Activated CD4-positive, CD25-positive, alpha-beta regulatory T cell treated with anti-CD3 and anti-CD28 coated beads, Interleukin-2, amount 50 U/mL, for 72 hours (primary cell): ENCODE measurements around the gene TMEM225B.
A peak's percentile ranks its signal among the peaks of the same experiment; 100 is the strongest.
"Not testable (repeated sequence)": the region's sequence is repeated elsewhere in the genome, so short reads cannot be mapped to it uniquely, and the experiment has no call there.

ENCODE experiments used
- DNase-seq: peaks from one replicate; pipeline ENCODE4 v3.0.0; 2021

Gene TMEM225B

GRCh38 chr7:99597762-99598501, at the start of gene TMEM225B:
TSS of gene TMEM225B (plus strand) at chr7:99598267. CDS start at chr7:99604389, 6,122 bp downstream.
- no peak for DNase-seq

- DNase-seq = not testable (repeated sequence)
Observed at GRCh38 chr7:99549545-99549944, 48.5 kb upstream of the TMEM225B start.

GRCh38 chr7:99551334-99551733, 46.7 kb upstream of the TMEM225B start:
- DNase-seq = no peak

GRCh38 chr7:99551767-99552463, 46.2 kb upstream of the TMEM225B start, which contains the start of gene FAM200A:
TSS of gene FAM200A (minus strand) at chr7:99552114. CDS start at chr7:99548407, 3,707 bp downstream.
- peak; percentile 74 for DNase-seq

GRCh38 chr7:99553039-99553438, 45.0 kb upstream of the TMEM225B start:
- DNase-seq = no peak

- DNase-seq = no peak
Observed at GRCh38 chr7:99554939-99555338, 43.1 kb upstream of the TMEM225B start.

- no peak for DNase-seq
Observed at GRCh38 chr7:99557196-99557607, 40.9 kb upstream of the TMEM225B start.

- DNase-seq = no peak
Observed at GRCh38 chr7:99557940-99558305, 40.1 kb upstream of the TMEM225B start.

- DNase-seq = peak; percentile 87
Observed at GRCh38 chr7:99558306-99559174, 39.5 kb upstream of the TMEM225B start, which contains the start of gene ZNF655. TSS of gene ZNF655 (plus strand) at chr7:99558642. CDS start at chr7:99560560, 1,918 bp downstream.

- no peak for DNase-seq
Observed at GRCh38 chr7:99559175-99559915, 38.7 kb upstream of the TMEM225B start.

GRCh38 chr7:99560834-99561736, 37.0 kb upstream of the TMEM225B start:
- DNase-seq = no peak

GRCh38 chr7:99561737-99562051, 36.4 kb upstream of the TMEM225B start:
- DNase-seq = no peak

GRCh38 chr7:99562114-99562784, 35.8 kb upstream of the TMEM225B start:
- no peak for DNase-seq

- no peak for DNase-seq
Observed at GRCh38 chr7:99562832-99563231, 35.2 kb upstream of the TMEM225B start.

GRCh38 chr7:99563650-99564049, 34.4 kb upstream of the TMEM225B start:
- DNase-seq = no peak

- not testable (repeated sequence) for DNase-seq
Observed at GRCh38 chr7:99568770-99569169, 29.3 kb upstream of the TMEM225B start.

GRCh38 chr7:99571768-99572167, 26.3 kb upstream of the TMEM225B start:
- no peak for DNase-seq

GRCh38 chr7:99573257-99573656, 24.8 kb upstream of the TMEM225B start:
- no peak for DNase-seq

- DNase-seq = no peak
Observed at GRCh38 chr7:99576251-99576650, 21.8 kb upstream of the TMEM225B start.

- no peak for DNase-seq
Observed at GRCh38 chr7:99579281-99579955, 18.6 kb upstream of the TMEM225B start.
